Mesothelial cell of epicardium (in vitro differentiated cells): ENCODE results near the gene SFRP2. TPM values are rescaled to one million over a fixed set of nuclear protein-coding genes. Genes with fewer than 3 reads are reported as not detected.

ENCODE experiments used
- DNase-seq, 2 experiments: peaks; one replicate each; pipeline ENCODE4 v3.0.0; 2021; ENCODE audit warnings: low spot score in 2 of 2; ENCODE audit not compliant: unreplicated experiment in 2 of 2
- H3K27ac Mint-ChIP-seq: 2 replicates; pipeline ENCODE4 v1.8.0; 2021; ENCODE audit warnings: mixed read lengths
- H3K27me3 Mint-ChIP-seq: 2 replicates; pipeline ENCODE4 v1.8.0; 2021; ENCODE audit warnings: low read depth, mixed read lengths
- H3K36me3 Mint-ChIP-seq: 2 replicates; pipeline ENCODE4 v1.8.0; 2021; ENCODE audit warnings: mixed read lengths
- H3K4me1 Mint-ChIP-seq: 2 replicates; pipeline ENCODE4 v1.8.0; 2021; ENCODE audit warnings: mixed read lengths
- H3K4me3 Mint-ChIP-seq: 2 replicates; pipeline ENCODE4 v1.8.0; 2021; ENCODE audit warnings: mild to moderate bottlenecking, moderate library complexity, mixed read lengths
- H3K9me3 Mint-ChIP-seq: 2 replicates; pipeline ENCODE4 v1.8.0; 2021; ENCODE audit warnings: mixed read lengths
- CTCF ChIP-seq: fragments of 200-600 bp; sonication (generic); IDR thresholded peaks from one replicate; pipeline ENCODE4 v1.5.0; 2021; ENCODE audit warnings: antibody characterized with exemption; ENCODE audit not compliant: unreplicated experiment
- total RNA-seq: library from RNA; stranded (reverse); gene quantifications from 3 replicates; pipeline ENCODE4 v1.2.1, GENCODE V29; 2021

Gene SFRP2
- total RNA-seq, 1 donor from 2014 or later: 22.8 TPM

GRCh38 chr4:153817466-153817865 lies 28.6 kb upstream of the SFRP2 start:
- Mint-ChIP-seq H3K27me3 (peaks cover 9% of the 10 kb centered on the region), H3K9me3 (peaks cover 16% of the 10 kb centered on the region), H3K4me1 (peaks cover 4% of the 10 kb centered on the region), H3K36me3 (no peaks in the 10 kb centered on the region), H3K4me3 (no peak overlapping the region), H3K27ac (no peak overlapping the region)
- DNase-seq: no peak
- TF ChIP-seq CTCF: no peak

- H3K36me3 Mint-ChIP-seq: no peaks in the 10 kb centered on the region
- peaks cover 4% of the 10 kb centered on the region for H3K4me1 Mint-ChIP-seq
- no peak for TF ChIP-seq CTCF
- DNase-seq: no peak
- no peak overlapping the region for H3K4me3 Mint-ChIP-seq
- no peak overlapping the region for H3K27ac Mint-ChIP-seq
- H3K9me3 Mint-ChIP-seq: peaks cover 16% of the 10 kb centered on the region
- H3K27me3 Mint-ChIP-seq: peaks cover 9% of the 10 kb centered on the region
Measured at GRCh38 chr4:153816542-153816941, 27.7 kb upstream of the SFRP2 start.

GRCh38 chr4:153814789-153815188 lies 25.9 kb upstream of the SFRP2 start:
- no peaks in the 10 kb centered on the region for H3K36me3 Mint-ChIP-seq
- no peak for TF ChIP-seq CTCF
- H3K27ac Mint-ChIP-seq: no peak overlapping the region
- DNase-seq: no peak
- H3K4me3 Mint-ChIP-seq: no peak overlapping the region
- peaks cover 4% of the 10 kb centered on the region for H3K4me1 Mint-ChIP-seq
- H3K27me3 Mint-ChIP-seq: peaks cover 9% of the 10 kb centered on the region
- H3K9me3 Mint-ChIP-seq: peaks cover 6% of the 10 kb centered on the region

DNA sequence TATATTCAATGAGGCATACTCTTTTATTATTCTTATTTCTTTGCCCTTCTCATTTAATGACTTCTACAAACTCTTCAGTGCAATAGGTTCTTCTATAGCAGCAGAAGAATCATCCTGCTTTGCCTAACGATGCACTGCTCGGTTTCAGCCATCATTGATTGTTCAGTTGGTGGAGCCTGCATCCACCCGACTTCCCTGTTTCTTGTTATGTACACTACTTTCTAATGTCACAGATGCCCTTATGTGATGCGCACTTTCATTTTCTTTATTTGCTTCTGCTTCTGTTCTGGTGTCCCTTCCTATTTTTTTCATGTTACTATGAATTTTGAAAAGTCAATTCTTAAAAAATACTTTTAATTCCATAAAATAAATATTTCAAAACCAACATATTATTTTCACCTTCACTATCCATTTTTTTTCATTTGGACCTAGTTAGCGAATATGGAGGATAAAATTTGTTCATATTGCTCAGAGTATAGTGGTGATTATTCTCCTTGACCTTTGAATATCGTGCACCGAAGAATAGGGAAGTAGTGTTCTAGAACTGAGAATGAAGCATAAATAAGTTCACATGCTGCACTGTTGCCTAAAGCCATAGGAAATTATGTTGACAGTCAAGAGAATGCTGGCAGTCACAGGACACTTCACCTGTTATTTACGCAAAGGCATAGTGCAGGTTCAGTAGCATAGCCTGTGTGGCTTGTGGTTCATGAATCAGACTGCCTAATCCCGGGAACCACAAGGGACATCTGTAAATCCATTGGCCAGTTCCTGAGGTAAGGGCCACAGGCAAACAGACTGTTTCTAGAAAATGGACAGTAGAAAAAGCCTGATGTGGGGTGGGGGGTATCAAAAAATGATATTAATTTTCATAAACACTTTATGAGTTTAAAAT lies 21.3 kb upstream of the SFRP2 start:
- Mint-ChIP-seq H3K4me3 (no peak overlapping the region), H3K27me3 (peaks cover 8% of the 10 kb centered on the region), H3K4me1 (peaks cover 5% of the 10 kb centered on the region), H3K36me3 (no peaks in the 10 kb centered on the region), H3K9me3 (no peaks in the 10 kb centered on the region), H3K27ac (no peak overlapping the region)
- no peak for TF ChIP-seq CTCF
- DNase-seq: no peak

DNA sequence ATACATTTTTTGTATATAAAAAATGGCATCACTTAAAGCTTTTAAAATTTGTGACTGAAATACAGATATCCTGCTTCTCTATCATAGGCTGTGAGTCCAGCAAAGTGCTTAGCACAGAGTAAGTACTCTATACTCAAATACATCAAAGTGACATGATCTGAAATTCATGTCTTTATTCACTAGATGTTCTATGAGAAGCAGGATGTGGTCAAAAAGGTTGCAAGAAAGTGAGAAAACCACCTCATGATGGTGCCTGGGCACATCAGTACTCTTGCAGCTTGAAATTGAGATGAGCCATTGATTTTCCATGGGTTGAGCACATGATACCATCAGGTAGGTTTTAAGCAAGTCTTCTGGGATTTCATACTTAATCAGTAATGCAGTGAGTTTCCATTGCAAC lies 20.4 kb upstream of the SFRP2 start:
- no peak for DNase-seq
- peaks cover 14% of the 10 kb centered on the region for H3K4me1 Mint-ChIP-seq
- no peak overlapping the region for H3K27ac Mint-ChIP-seq
- H3K27me3 Mint-ChIP-seq: peaks cover 5% of the 10 kb centered on the region
- no peaks in the 10 kb centered on the region for H3K36me3 Mint-ChIP-seq
- H3K9me3 Mint-ChIP-seq: no peaks in the 10 kb centered on the region
- no peak overlapping the region for H3K4me3 Mint-ChIP-seq
- TF ChIP-seq CTCF: no peak
